ENCODE measurements around the gene LMX1A. TPM values are rescaled to one million over a fixed set of nuclear protein-coding genes. Genes with fewer than 3 reads are reported as not detected.

Gene LMX1A
- total RNA-seq, 4 donors from 2014 or later: 0.29 to 0.33 TPM; not detected in 2

DNA sequence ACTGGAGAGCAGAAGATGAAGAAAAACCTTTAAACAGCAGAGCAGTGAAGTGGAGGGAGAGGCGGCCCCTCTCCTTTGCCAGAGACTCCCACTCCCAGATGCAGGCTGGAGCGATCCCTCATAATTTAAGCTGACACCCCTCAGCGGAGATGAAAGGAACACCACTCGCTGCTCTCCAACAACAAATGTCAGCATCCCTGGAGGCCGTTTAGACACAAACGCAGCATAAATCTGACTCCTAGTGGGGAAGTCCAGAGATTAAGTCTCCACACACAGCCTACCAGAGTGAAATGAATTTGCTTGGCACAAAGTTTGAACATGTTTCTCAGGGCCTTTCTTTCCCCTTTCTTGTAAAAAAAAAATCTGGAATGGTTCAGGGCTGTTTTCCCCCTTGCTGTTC is 137.8 kb downstream of the LMX1A start:
- H3K27ac ChIP-seq: no peak overlapping the region
- no peak for DNase-seq
- H3K36me3 ChIP-seq: no peaks in the 10 kb centered on the region
- intact Hi-C loops (cut with DNase I): no loop called here
- H3K4me3 ChIP-seq (replicated peaks in 1 of 3): no peak overlapping the region
- H3K27me3 ChIP-seq: no peaks in the 10 kb centered on the region
- no peaks in the 10 kb centered on the region for H3K9me3 ChIP-seq
- WGBS, 2 donors: 56 to 67% methylated on average over 6 of the region's 6 CpGs
- no peaks in the 10 kb centered on the region for H3K4me1 ChIP-seq
- TF ChIP-seq, protein P1, sequence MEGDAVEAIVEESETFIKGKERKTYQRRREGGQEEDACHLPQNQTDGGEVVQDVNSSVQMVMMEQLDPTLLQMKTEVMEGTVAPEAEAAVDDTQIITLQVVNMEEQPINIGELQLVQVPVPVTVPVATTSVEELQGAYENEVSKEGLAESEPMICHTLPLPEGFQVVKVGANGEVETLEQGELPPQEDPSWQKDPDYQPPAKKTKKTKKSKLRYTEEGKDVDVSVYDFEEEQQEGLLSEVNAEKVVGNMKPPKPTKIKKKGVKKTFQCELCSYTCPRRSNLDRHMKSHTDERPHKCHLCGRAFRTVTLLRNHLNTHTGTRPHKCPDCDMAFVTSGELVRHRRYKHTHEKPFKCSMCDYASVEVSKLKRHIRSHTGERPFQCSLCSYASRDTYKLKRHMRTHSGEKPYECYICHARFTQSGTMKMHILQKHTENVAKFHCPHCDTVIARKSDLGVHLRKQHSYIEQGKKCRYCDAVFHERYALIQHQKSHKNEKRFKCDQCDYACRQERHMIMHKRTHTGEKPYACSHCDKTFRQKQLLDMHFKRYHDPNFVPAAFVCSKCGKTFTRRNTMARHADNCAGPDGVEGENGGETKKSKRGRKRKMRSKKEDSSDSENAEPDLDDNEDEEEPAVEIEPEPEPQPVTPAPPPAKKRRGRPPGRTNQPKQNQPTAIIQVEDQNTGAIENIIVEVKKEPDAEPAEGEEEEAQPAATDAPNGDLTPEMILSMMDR (IDR thresholded peaks at IDR 0.05): no peak
- TF ChIP-seq POLR2A (IDR thresholded peaks at IDR 0.05): no peak

DNA sequence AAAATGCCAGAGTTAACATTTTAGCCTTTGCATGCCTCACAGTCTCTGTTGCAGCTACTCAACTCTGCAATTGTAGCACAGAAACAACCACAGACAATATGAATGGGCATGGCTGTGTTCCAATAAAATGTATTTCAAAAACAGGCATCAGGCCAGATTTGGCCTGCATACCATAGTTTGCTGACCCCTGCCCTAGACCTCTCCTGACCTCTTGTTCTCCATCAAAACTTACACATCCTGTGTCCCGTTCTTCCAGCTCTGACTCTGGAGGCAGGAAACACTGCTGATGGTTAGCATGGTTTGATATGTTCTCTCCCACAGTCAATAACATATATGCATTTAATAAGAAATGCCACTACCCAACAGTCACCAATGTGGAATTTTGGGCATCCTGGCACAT is 138.6 kb downstream of the LMX1A start:
- Histone ChIP-seq H3K4me1 (no peaks in the 10 kb centered on the region), H3K27me3 (no peaks in the 10 kb centered on the region), H3K4me3 (replicated peaks in 1 of 3) (no peak overlapping the region), H3K9me3 (no peaks in the 10 kb centered on the region), H3K27ac (no peak overlapping the region), H3K36me3 (no peaks in the 10 kb centered on the region)
- TF ChIP-seq, protein P1 (IDR thresholded peaks at IDR 0.05): no peak
- no peak for TF ChIP-seq POLR2A (IDR thresholded peaks at IDR 0.05)
- intact Hi-C loops (cut with DNase I): no loop called here
- DNase-seq: no peak
- 74 to 76% methylated on average over 1 of the region's 1 CpG for WGBS, 2 donors

DNA sequence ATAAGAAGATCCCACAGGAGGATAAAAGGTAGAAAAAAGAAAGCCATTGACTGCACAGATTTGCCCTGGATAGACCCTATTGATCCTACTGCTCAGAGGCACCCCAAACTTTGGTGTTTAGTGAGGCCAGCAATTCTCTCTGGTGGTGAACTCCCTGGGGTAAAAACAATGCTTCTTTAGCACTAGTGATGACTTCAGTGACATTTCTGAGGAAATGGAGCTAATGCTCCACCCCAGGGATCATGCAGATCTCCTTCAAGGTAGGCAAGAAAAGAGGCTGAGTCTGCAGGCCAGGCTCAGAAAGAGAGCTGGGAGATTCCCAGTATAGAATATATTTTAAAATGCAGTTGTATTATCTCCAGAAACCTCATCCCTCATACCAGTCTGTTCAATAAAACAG is 140.3 kb downstream of the LMX1A start:
- H3K27ac ChIP-seq: no peak overlapping the region
- no peaks in the 10 kb centered on the region for H3K27me3 ChIP-seq
- intact Hi-C loops (cut with DNase I): no loop called here
- no peak for DNase-seq
- H3K4me1 ChIP-seq: no peaks in the 10 kb centered on the region
- TF ChIP-seq, protein P1 (IDR thresholded peaks at IDR 0.05): no peak
- TF ChIP-seq POLR2A (IDR thresholded peaks at IDR 0.05): no peak
- no peaks in the 10 kb centered on the region for H3K36me3 ChIP-seq
- H3K9me3 ChIP-seq: no peaks in the 10 kb centered on the region
- H3K4me3 ChIP-seq (replicated peaks in 1 of 3): no peak overlapping the region

DNA sequence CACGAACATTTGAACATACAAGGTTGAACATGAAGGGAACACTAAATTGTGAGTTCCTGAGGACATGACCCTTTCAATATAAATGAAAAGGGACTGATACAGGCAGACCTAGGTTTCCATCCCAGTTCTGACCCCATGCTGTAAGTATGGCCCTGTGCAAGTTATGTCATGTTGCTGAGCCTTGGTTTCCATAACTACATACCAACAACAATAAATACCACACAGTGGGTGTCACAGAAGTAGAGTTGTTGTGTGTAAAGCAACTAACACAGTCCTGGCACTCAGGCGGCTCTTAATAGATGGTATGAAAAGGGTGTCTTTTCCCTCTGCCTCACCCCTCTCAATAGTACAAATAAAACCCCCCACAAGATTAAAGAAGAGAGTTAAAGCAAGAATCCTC is 140.8 kb downstream of the LMX1A start:
- no peaks in the 10 kb centered on the region for H3K9me3 ChIP-seq
- no peaks in the 10 kb centered on the region for H3K36me3 ChIP-seq
- TF ChIP-seq POLR2A (IDR thresholded peaks at IDR 0.05): no peak
- TF ChIP-seq, protein P1 (IDR thresholded peaks at IDR 0.05): no peak
- WGBS, 2 donors: 78 to 92% methylated on average over 2 of the region's 2 CpGs
- no peak overlapping the region for H3K4me3 ChIP-seq (replicated peaks in 1 of 3)
- DNase-seq: no peak
- no peaks in the 10 kb centered on the region for H3K27me3 ChIP-seq
- no peaks in the 10 kb centered on the region for H3K4me1 ChIP-seq
- H3K27ac ChIP-seq: no peak overlapping the region
- intact Hi-C loops (cut with DNase I): no loop called here

DNA sequence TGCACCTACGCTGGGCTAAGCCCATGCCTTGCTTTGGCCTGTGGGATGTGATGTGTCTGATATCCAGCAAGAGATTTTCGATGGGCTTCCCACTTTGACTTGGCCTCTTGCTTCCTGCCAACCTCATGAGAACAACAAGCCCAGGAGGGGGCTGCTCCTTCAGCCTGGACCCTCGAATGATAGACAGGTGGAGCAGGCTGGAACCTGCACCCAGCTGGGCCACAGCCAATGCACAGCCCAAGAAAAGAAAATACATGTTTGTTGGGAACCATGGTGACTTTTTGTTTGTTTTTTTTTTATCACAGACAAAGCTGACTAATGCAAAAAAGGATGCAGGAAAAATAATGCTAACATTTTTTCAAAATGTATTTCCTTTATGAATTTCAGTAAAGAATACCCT is 144.3 kb downstream of the LMX1A start:
- no peak overlapping the region for H3K4me3 ChIP-seq (replicated peaks in 1 of 3)
- intact Hi-C loops (cut with DNase I): no loop called here
- WGBS, 2 donors: 44 to 50% methylated on average over 2 to 3 of the region's 3 CpGs

More for the DNA sequence above, 144.3 kb downstream of the LMX1A start:
- DNase-seq: no peak
- Histone ChIP-seq H3K27me3 (no peaks in the 10 kb centered on the region), H3K27ac (no peak overlapping the region), H3K36me3 (no peaks in the 10 kb centered on the region), H3K4me1 (no peaks in the 10 kb centered on the region), H3K9me3 (no peaks in the 10 kb centered on the region)
- TF ChIP-seq, protein P1 (IDR thresholded peaks at IDR 0.05): no peak
- TF ChIP-seq POLR2A (IDR thresholded peaks at IDR 0.05): no peak
